Transverse colon (tissue), 4 donors: ENCODE measurements around the gene PPP1R10. TPM values are rescaled to one million over a fixed set of nuclear protein-coding genes. Genes with fewer than 3 reads are reported as not detected.

Experiments
- DNase-seq: peaks from one replicate; pipeline ENCODE4 v3.0.0-alpha.2; 2019
- H3K27ac ChIP-seq, 4 donors: fragments of 200-600 bp; sonication (generic); 2 replicates each; pipeline ENCODE4 v1.5.1; 2016 to 2018; ENCODE audit warnings: inconsistent platforms in 4 of 4
- H3K27me3 ChIP-seq: fragments of 200-600 bp; sonication (generic); 2 replicates; pipeline ENCODE4 v1.5.1; 2017; ENCODE audit warnings: inconsistent platforms
- H3K36me3 ChIP-seq, 4 donors: fragments of 200-600 bp; sonication (generic); 2 replicates each; pipeline ENCODE4 v1.5.1; 2017 to 2019; ENCODE audit warnings: inconsistent platforms in 4 of 4
- H3K4me1 ChIP-seq, 4 donors: fragments of 200-600 bp; sonication (generic); 2 replicates each; pipeline ENCODE4 v1.5.1; 2017 to 2020; ENCODE audit warnings: inconsistent platforms in 4 of 4
- H3K4me3 ChIP-seq, 4 donors: fragments of 200-600 bp; sonication (generic); 1 replicate in 1 of 4; 2 replicates in 3 of 4; pipeline versions ENCODE4 v1.5.1 to v1.6.1; 2017 to 2019; ENCODE audit warnings: inconsistent platforms in 4 of 4
- H3K9me3 ChIP-seq, 2 donors: fragments of 200-600 bp; sonication (generic); 2 replicates each; pipeline ENCODE4 v1.5.1; 2017 to 2019; ENCODE audit warnings: inconsistent platforms in 2 of 2
- CTCF ChIP-seq, 5 experiments: fragments of 200-600 bp in 3 of 5; fragments of 450-650 bp in 2 of 5; sonication (generic) in 3 of 5; IDR thresholded peaks; 1 replicate in 2 of 5; 2 replicates in 3 of 5; pipeline ENCODE4 v1.5.1; 2016 to 2017; ENCODE audit warnings: antibody characterized with exemption in 5 of 5, inconsistent platforms in 3 of 5, mild to moderate bottlenecking in 2 of 5, moderate library complexity in 1 of 5
- EP300 ChIP-seq: sonication (generic); formaldehyde crosslinking; IDR thresholded peaks from one replicate; pipeline ENCODE4 v1.6.1; 2017; ENCODE audit warnings: antibody characterized with exemption, low read depth
- POLR2A ChIP-seq: fragments of 450-650 bp; IDR thresholded peaks from one replicate; pipeline ENCODE4 v1.6.1; 2016; ENCODE audit warnings: antibody characterized with exemption, mild to moderate bottlenecking, moderate library complexity
- POLR2AphosphoS5 ChIP-seq, 3 donors: sonication (generic); formaldehyde crosslinking; IDR thresholded peaks; one replicate each; pipeline ENCODE4 v1.6.1; 2016; ENCODE audit warnings: antibody characterized with exemption in 3 of 3
- WGBS, 2 donors: methylation state at CpG; one replicate each; pipeline ENCODE4 v1.1.5; 2018; ENCODE audit warnings: low coverage in 1 of 2; 5-methylcytosine and 5-hydroxymethylcytosine counted together
- in situ Hi-C, 4 donors: fragments of 200-750 bp; cut with MboI; loops; one replicate each; pipeline versions ENCODE4 v1.15.0 to v1.15.1; 2017; ENCODE audit warnings: low sequenced_read_pairs in 3 of 4, low pct_ligation_motif_present in 1 of 4, low pct_unique_long_range_greater_than_20kb in 1 of 4
- intact Hi-C: fragments of 100-400 bp; cut with DNase I; formaldehyde crosslinking; loops from one replicate; pipeline ENCODE4 v1.15.1; 2023; ENCODE audit warnings: low total_unique reads
- total RNA-seq, 4 donors: library from RNA; depleted of rRNA; stranded (reverse); fragments of >200 nt; gene quantifications; one replicate each; pipeline ENCODE4 v1.1.0, GENCODE V29; 2016

PPP1R10 gene
- total RNA-seq, 4 donors from 2014 or later: 35.5 to 62.5 (median 53.8) TPM

GRCh38 chr6:30612213-30612612 lies 4.8 kb downstream of the PPP1R10 start:
- Histone ChIP-seq H3K27me3 (no peaks in the 10 kb centered on the region), H3K4me1 (peaks cover 4 to 43% (median 28%) of the 10 kb centered on the region in 4 donors), H3K4me3 (no peak overlapping the region), H3K36me3 (peaks cover 0 to 31% (median 17%) of the 10 kb centered on the region in 4 donors), H3K27ac (peak overlapping the region; percentile 94 to 98 (median 96)), H3K9me3 (no peaks in the 10 kb centered on the region)
- intact Hi-C loops (no loop called here), in situ Hi-C loops (no loop called here)
- DNase-seq: no peak
- WGBS, 2 donors: 82 to 92% methylated on average over 1 of the region's 1 CpG
- peak in 1 of 5 experiments; percentile 15 for TF ChIP-seq CTCF (IDR thresholded peaks at IDR 0.05)
- no peak for TF ChIP-seq POLR2AphosphoS5 (IDR thresholded peaks at IDR 0.05)

DNA sequence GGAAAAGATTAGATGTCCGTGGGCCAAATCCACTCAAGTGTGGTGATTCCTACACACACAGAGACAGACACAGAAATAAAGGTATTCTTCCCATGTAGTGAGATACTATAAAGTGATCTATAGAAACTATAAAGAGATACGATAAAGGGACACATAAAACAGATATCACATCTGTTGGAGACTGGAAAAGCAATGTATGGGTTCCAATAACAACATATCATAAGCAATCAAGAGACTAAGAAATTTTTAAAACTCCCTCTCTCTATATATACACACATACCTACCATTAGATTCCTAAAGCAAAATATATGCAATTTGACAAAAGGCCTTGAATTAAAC lies 5.2 kb downstream of the PPP1R10 start:
- in situ Hi-C loops (no loop called here), intact Hi-C loops (no loop called here)
- no peaks in the 10 kb centered on the region for H3K9me3 ChIP-seq
- TF ChIP-seq EP300: no peak
- no peak for TF ChIP-seq CTCF (IDR thresholded peaks at IDR 0.05)
- DNase-seq: no peak
- peaks cover 4 to 43% (median 28%) of the 10 kb centered on the region in 4 donors for H3K4me1 ChIP-seq
- WGBS, 2 donors: 67 to 85% methylated on average over 2 of the region's 2 CpGs
- peaks cover 0 to 33% (median 19%) of the 10 kb centered on the region in 4 donors for H3K36me3 ChIP-seq
- peak overlapping the region in 3 of 4 donors; percentile 94 to 98 (median 94) for H3K27ac ChIP-seq
- no peaks in the 10 kb centered on the region for H3K27me3 ChIP-seq
- no peak overlapping the region for H3K4me3 ChIP-seq

DNA sequence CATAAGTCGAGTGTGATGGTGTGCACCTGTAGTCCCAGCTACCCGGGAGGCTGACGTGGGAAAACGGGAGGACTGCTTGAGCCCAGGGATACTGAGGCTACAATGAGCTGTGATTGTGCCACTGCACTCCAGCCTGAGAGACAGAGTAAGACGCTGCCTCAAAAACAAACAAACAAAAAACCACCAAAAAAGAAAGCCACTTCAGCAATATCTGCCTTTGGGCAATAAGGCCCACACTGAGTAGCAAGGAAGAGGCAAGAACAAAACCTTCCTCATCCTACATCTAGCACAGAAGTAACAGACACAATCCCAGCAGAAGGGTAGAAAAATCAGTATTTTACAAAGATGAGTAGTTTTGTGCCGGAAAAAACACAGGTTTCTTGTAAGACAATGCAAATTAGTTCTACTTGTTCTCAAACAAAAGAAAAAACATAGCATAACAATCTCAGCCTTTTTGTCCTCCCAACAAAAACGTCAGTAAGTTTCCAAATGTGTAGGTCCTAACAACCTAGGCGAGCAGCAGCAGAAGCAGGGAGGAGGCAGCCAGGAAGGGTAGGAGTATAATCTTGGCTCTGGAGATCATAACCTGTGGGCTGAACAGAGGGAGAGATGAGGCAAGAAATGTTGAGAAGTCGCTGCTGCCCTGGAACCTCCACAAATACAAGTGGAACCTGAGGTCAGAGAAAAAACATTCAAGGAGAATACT lies 5.7 kb downstream of the PPP1R10 start:
- H3K9me3 ChIP-seq: no peaks in the 10 kb centered on the region
- no peak for DNase-seq
- H3K27ac ChIP-seq: peak overlapping the region in 2 of 4 donors; percentile 94 to 98
- no peak overlapping the region for H3K4me3 ChIP-seq
- no peak for TF ChIP-seq POLR2A
- TF ChIP-seq EP300: no peak
- peak in 1 of 3 donors; percentile 37 for TF ChIP-seq POLR2AphosphoS5 (IDR thresholded peaks at IDR 0.05)
- in situ Hi-C loops (no loop called here), intact Hi-C loops (no loop called here)
- no peaks in the 10 kb centered on the region for H3K27me3 ChIP-seq
- peaks cover 0 to 35% (median 19%) of the 10 kb centered on the region in 4 donors for H3K36me3 ChIP-seq
- H3K4me1 ChIP-seq: peaks cover 4 to 43% (median 28%) of the 10 kb centered on the region in 4 donors
- WGBS, 2 donors: 63 to 78% methylated on average over 3 to 9 of the region's 9 CpGs

DNA sequence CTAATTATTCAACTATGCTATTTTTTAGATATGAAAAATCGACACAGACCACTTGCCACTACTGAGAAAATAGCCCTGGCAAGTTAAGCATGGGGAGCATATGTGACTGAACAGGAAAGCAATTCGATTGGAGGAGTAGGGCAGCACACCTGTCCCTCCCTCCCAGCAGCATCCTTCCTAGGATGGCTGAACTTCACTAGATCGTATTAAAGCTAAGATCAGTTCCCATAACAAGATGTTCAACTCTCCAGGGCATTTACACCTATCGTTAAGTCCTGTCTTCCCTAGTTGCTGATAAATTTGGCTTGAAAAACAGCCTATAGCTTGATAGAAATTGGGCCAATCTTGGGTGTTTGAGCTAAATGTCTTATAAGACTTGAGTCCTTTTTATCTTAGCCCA lies 7.0 kb downstream of the PPP1R10 start:
- Histone ChIP-seq H3K4me1 (peaks cover 4 to 43% (median 28%) of the 10 kb centered on the region in 4 donors), H3K36me3 (peaks cover 0 to 44% (median 25%) of the 10 kb centered on the region in 4 donors), H3K4me3 (no peak overlapping the region), H3K27me3 (no peaks in the 10 kb centered on the region), H3K27ac (no peak overlapping the region), H3K9me3 (no peaks in the 10 kb centered on the region)
- intact Hi-C loops (no loop called here), in situ Hi-C loops (no loop called here)
- WGBS, 2 donors: 75 to 83% methylated on average over 2 to 4 of the region's 4 CpGs
- DNase-seq: no peak
- no peak for TF ChIP-seq CTCF (IDR thresholded peaks at IDR 0.05)
- no peak for TF ChIP-seq POLR2A
- no peak for TF ChIP-seq POLR2AphosphoS5 (IDR thresholded peaks at IDR 0.05)

DNA sequence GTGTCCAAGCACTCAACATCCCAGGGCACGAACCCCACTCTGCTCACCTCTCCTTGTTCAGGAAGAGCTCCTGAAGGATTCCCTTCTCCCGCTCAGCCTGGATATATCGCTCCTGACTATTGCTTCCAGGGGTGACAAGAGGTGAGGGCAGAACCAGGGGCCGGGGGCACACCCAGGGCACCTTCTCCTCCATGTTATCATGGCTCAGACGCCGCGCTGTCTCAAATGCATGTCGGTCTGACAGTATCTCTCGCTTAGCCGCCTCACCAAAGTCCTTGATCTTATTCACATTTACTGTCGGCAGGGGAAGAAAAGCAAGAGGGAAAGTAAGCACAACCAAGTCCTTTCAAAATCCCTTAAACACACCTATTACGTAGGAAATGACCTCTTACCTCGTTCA lies 13.1 kb downstream of the PPP1R10 start:
- H3K27me3 ChIP-seq: no peaks in the 10 kb centered on the region
- WGBS, 2 donors: 79 to 95% methylated on average over 2 to 13 of the region's 13 CpGs
- TF ChIP-seq CTCF (IDR thresholded peaks at IDR 0.05): no peak
- TF ChIP-seq POLR2AphosphoS5 (IDR thresholded peaks at IDR 0.05): no peak
- TF ChIP-seq EP300: no peak
- TF ChIP-seq POLR2A: no peak
- no peak overlapping the region for H3K4me3 ChIP-seq
- no peaks in the 10 kb centered on the region for H3K4me1 ChIP-seq
- no peak for DNase-seq
- H3K9me3 ChIP-seq: no peaks in the 10 kb centered on the region
- in situ Hi-C loops (no loop called here), intact Hi-C loops (no loop called here)
- H3K36me3 ChIP-seq: peaks cover 0 to 78% (median 40%) of the 10 kb centered on the region in 4 donors
- no peak overlapping the region for H3K27ac ChIP-seq
